ENCODE measurements around the gene HMX2. TPM values are rescaled to one million over a fixed set of nuclear protein-coding genes. Genes with fewer than 3 reads are reported as not detected.

The HMX2 gene
- total and polyA plus RNA-seq, 2 of the 8 experiments (the other 6 are each of a cell fraction or from before 2014, with no cell fraction given), result 2.0 to 2.7 TPM

GRCh38 chr10:123156078-123156477 lies 8.1 kb downstream of the HMX2 start:
- H3K4me1 ChIP-seq (replicated peaks in 1 of 4; ENCODE audit: control insufficient read depth in 3 of 4, insufficient read depth in 4 of 4, low read length in 3 of 4), result peaks cover 0 to 13% (median 8%) of the 10 kb centered on the region in 4 experiments; a peak in 5 of 7 replicates
- peak overlapping the region in 1 of 4 experiments; percentile 94; a peak in 2 of 8 replicates for H3K4me3 ChIP-seq (ENCODE audit: extremely low read depth in 1 of 4, insufficient read depth in 2 of 4, low read depth in 3 of 4, low read length in 4 of 4)
- H3K79me1 ChIP-seq (ENCODE audit: low read depth, low read length), result peaks cover 11% of the 10 kb centered on the region
- no peak for DNase-seq (ENCODE audit: low read depth in 1 of 2, low spot score in 2 of 2)
- H4K8ac ChIP-seq (ENCODE audit: extremely low read depth, insufficient read depth, low read length), result no peak overlapping the region
- H3K9ac ChIP-seq (replicated peaks in 1 of 4; ENCODE audit: extremely low read depth in 1 of 4, low read depth in 3 of 4, low read length in 3 of 4), result no peak overlapping the region
- H3K27ac ChIP-seq (ENCODE audit: low read depth, low read length), result no peak overlapping the region
- H2BK20ac ChIP-seq (ENCODE audit: low read length), result no peak overlapping the region
- FAIRE-seq, result no peak
- H2BK120ac ChIP-seq (replicated peaks; ENCODE audit: low read depth, low read length), result no peak overlapping the region
- no peak overlapping the region for H3K18ac ChIP-seq (ENCODE audit: extremely low read depth, low read length)
- H3K56ac ChIP-seq (replicated peaks; ENCODE audit: insufficient read length, low read depth, low read length), result no peak overlapping the region
- no peak overlapping the region for H2BK15ac ChIP-seq (ENCODE audit: low read length)
- H3K23me2 ChIP-seq (ENCODE audit: low read depth, low read length), result peaks cover 11% of the 10 kb centered on the region
- peaks cover 16 to 65% of the 10 kb centered on the region in 2 experiments for H3K79me2 ChIP-seq (ENCODE audit: control insufficient read depth in 1 of 2, insufficient read depth in 2 of 2, low read length in 2 of 2)
- no peaks in the 10 kb centered on the region for H3K9me3 ChIP-seq (ENCODE audit: insufficient read depth in 2 of 2, low read depth in 1 of 2, low read length in 1 of 2)
- no peak overlapping the region for H3K23ac ChIP-seq (ENCODE audit: insufficient read length)
- no peak overlapping the region for H3K4ac ChIP-seq (replicated peaks; ENCODE audit: insufficient read length, low read depth, low read length)
- H3K14ac ChIP-seq (ENCODE audit: insufficient read length), result no peak overlapping the region
- 96% methylated on average over 2 of the region's 2 CpGs; no CpG with 5 or more reads in 1 of the 2 experiments for WGBS, 2 experiments (ENCODE audit: extremely low coverage in 1 of 2, insufficient coverage in 1 of 2, insufficient read length in 1 of 2, insufficient replicate concordance in 2 of 2, low coverage in 1 of 2, low lambda C conversion rate in 2 of 2, missing lambda C conversion rate in 1 of 2)
- no peak overlapping the region for H2BK12ac ChIP-seq (ENCODE audit: low read depth, low read length)
- H4K20me1 ChIP-seq (replicated peaks in 1 of 2; ENCODE audit: control insufficient read depth in 1 of 2, insufficient read depth in 2 of 2, low read length in 2 of 2), result peaks cover 11 to 23% of the 10 kb centered on the region in 2 experiments
- ChIA-PET CTCF (ENCODE audit: partially characterized antibody) (interaction anchor here (1.0 to 1.5 kb wide), 3 partner anchors 9 to 224 kb away, joined by 3 read pairs; no protein-coding TSS in a partner anchor), POLR2A (ENCODE audit: partially characterized antibody) (interaction anchor here (4.3 kb wide), 1 partner anchor 9 kb away, joined by 22 read pairs; no protein-coding TSS in a partner anchor)
- peaks cover 0 to 20% (median 9%) of the 10 kb centered on the region in 4 experiments; a peak in 5 of 7 replicates for H3K27me3 ChIP-seq (replicated peaks in 1 of 4; ENCODE audit: control insufficient read depth in 3 of 4, extremely low read depth in 1 of 4, insufficient read depth in 3 of 4, low read length in 3 of 4)
- no peak overlapping the region for H4K91ac ChIP-seq (replicated peaks; ENCODE audit: insufficient read length, low read length)
- no peak overlapping the region for H2AK5ac ChIP-seq (ENCODE audit: low read depth, low read length)
- H3K4me2 ChIP-seq (ENCODE audit: insufficient read depth in 1 of 2, low read depth in 2 of 2, low read length in 2 of 2), result peak overlapping the region; percentile 74 to 82; a peak in 1 of 4 replicates
- H2BK5ac ChIP-seq (ENCODE audit: low read depth, low read length), result no peak overlapping the region
- TF ChIP-seq RXRA (IDR thresholded peaks at IDR 0.05; ENCODE audit: insufficient read depth, low read depth, low read length) (no peak), CHD1 (IDR thresholded peaks at IDR 0.05; ENCODE audit: low read depth, low read length) (no peak), ATF3 (IDR thresholded peaks at IDR 0.05; ENCODE audit: insufficient read depth, low read depth, low read length) (no peak), SP4 (IDR thresholded peaks at IDR 0.05; ENCODE audit: low read length) (no peak), TAF1 (IDR thresholded peaks at IDR 0.05; ENCODE audit: low read depth, low read length) (no peak), SIN3A (conservative IDR thresholded peaks at IDR 0.05 in 1 of 2, IDR thresholded peaks at IDR 0.05 in 1 of 2; ENCODE audit: low read depth in 1 of 2, low read length in 2 of 2) (no peak), TCF12 (IDR thresholded peaks at IDR 0.05; ENCODE audit: low read depth, low read length) (no peak), BACH1 (IDR thresholded peaks at IDR 0.05; ENCODE audit: low read length) (no peak), NANOG (IDR thresholded peaks at IDR 0.05; ENCODE audit: insufficient read depth, low read depth, low read length, poor library complexity, severe bottlenecking) (no peak), KDM5A (IDR thresholded peaks at IDR 0.05; ENCODE audit: low read length) (no peak)
- H2AFZ ChIP-seq (ENCODE audit: low read length), result no peak overlapping the region
- peaks cover 8 to 56% (median 28%) of the 10 kb centered on the region in 4 experiments for H3K36me3 ChIP-seq (ENCODE audit: control insufficient read depth in 2 of 4, insufficient read depth in 4 of 4, low read length in 3 of 4)
- no peak overlapping the region for H4K5ac ChIP-seq (ENCODE audit: insufficient read length, low read depth, low read length)
